ENCODE data around the gene USP54. TPM values are rescaled to one million over a fixed set of nuclear protein-coding genes. Genes with fewer than 3 reads are reported as not detected.

Gene USP54
- total and polyA plus RNA-seq, 9 of the 15 experiments (the other 6 are each of a cell fraction or from before 2014, with no cell fraction given), result 3.8 to 40.1 (median 16.9) TPM

- no peak for TF ChIP-seq GTF3C2 (IDR thresholded peaks at IDR 0.05; ENCODE audit: borderline replicate concordance, extremely low read depth, insufficient read length)
- no peak for TF ChIP-seq ZFP91 (CRISPR knock-in tag; IDR thresholded peaks at IDR 0.05)
- TF ChIP-seq BMI1 (IDR thresholded peaks at IDR 0.05; ENCODE audit: low read length), result no peak
- TF ChIP-seq DLX4 (CRISPR knock-in tag; IDR thresholded peaks at IDR 0.05), result no peak
- TF ChIP-seq POLR3G (IDR thresholded peaks at IDR 0.05; ENCODE audit: extremely low read depth, insufficient read length, insufficient replicate concordance), result no peak
- TF ChIP-seq TCFL5 (CRISPR knock-in tag; conservative IDR thresholded peaks at IDR 0.05), result no peak
- no peak for TF ChIP-seq SIRT6 (IDR thresholded peaks at IDR 0.05; ENCODE audit: low read depth, low read length)
- no peak for TF ChIP-seq ZNF407 (IDR thresholded peaks at IDR 0.05; ENCODE audit: low read depth)
- peak; percentile 51; the same call in 1 of the 2 replicates for TF ChIP-seq NR2C1 (IDR thresholded peaks at IDR 0.05)
- peak; percentile 79 for TF ChIP-seq NR2C1 (tag; IDR thresholded peaks at IDR 0.05)
- TF ChIP-seq HNRNPK (IDR thresholded peaks at IDR 0.05; ENCODE audit: low read depth, low read length, poor library complexity, severe bottlenecking), result no peak
- no peak for TF ChIP-seq ZNF445 (CRISPR knock-in tag; IDR thresholded peaks at IDR 0.05; ENCODE audit: low read depth)
- TF ChIP-seq ZNF197 (CRISPR knock-in tag; IDR thresholded peaks at IDR 0.05; ENCODE audit: low read depth), result no peak
- no peak for TF ChIP-seq ZBED1 (IDR thresholded peaks at IDR 0.05)
- TF ChIP-seq SLC30A9 (CRISPR knock-in tag; IDR thresholded peaks at IDR 0.05), result no peak
These were observed 95.8 kb downstream of the USP54 start (continued) for GRCh38 chr10:73495226-73495883.

Data from K562 (cell line).